Endothelial cell (in vitro differentiated cells): ENCODE data around the gene TMEM123. TPM values are rescaled to one million over a fixed set of nuclear protein-coding genes. Genes with fewer than 3 reads are reported as not detected.

Source experiments
- DNase-seq: peaks from one replicate; pipeline ENCODE4 v3.0.0; 2021; ENCODE audit warnings: low spot score
- H3K27ac Mint-ChIP-seq: one replicate; pipeline ENCODE4 v1.8.0; 2021; ENCODE audit warnings: mixed read lengths, inconsistent platforms; ENCODE audit not compliant: unreplicated experiment
- H3K27me3 Mint-ChIP-seq: one replicate; pipeline ENCODE4 v1.8.0; 2021; ENCODE audit warnings: mild to moderate bottlenecking, moderate library complexity, mixed read lengths, inconsistent platforms; ENCODE audit not compliant: unreplicated experiment
- H3K36me3 Mint-ChIP-seq: one replicate; pipeline ENCODE4 v1.8.0; 2021; ENCODE audit warnings: mild to moderate bottlenecking, low read depth, mixed read lengths, inconsistent platforms; ENCODE audit not compliant: unreplicated experiment
- H3K4me1 Mint-ChIP-seq: one replicate; pipeline ENCODE4 v1.8.0; 2021; ENCODE audit warnings: mild to moderate bottlenecking, mixed read lengths, inconsistent platforms; ENCODE audit not compliant: unreplicated experiment
- H3K4me3 Mint-ChIP-seq: one replicate; pipeline ENCODE4 v1.8.0; 2021; ENCODE audit warnings: mild to moderate bottlenecking, mixed read lengths, inconsistent platforms; ENCODE audit not compliant: unreplicated experiment
- H3K9me3 Mint-ChIP-seq: one replicate; pipeline ENCODE4 v1.8.0; 2021; ENCODE audit warnings: mixed read lengths, inconsistent platforms; ENCODE audit not compliant: unreplicated experiment
- total RNA-seq: library from RNA; stranded (reverse); fragmentation: NEBNext Ultra II Directional; extraction: Animal tissue kit (Norgen Biotek cat#: 25700); gene quantifications from one replicate; pipeline ENCODE4 v1.2.1, GENCODE V29; 2021; ENCODE audit not compliant: unreplicated experiment
- TF ChIP-seq, protein P1 (sequence below): fragments of 200-600 bp; sonication (generic); IDR thresholded peaks from one replicate; pipeline ENCODE4 v1.5.0; 2021; ENCODE audit warnings: antibody characterized with exemption; ENCODE audit not compliant: unreplicated experiment

The TMEM123 gene
- total RNA-seq, 1 donor from 2014 or later: 142 TPM

DNA sequence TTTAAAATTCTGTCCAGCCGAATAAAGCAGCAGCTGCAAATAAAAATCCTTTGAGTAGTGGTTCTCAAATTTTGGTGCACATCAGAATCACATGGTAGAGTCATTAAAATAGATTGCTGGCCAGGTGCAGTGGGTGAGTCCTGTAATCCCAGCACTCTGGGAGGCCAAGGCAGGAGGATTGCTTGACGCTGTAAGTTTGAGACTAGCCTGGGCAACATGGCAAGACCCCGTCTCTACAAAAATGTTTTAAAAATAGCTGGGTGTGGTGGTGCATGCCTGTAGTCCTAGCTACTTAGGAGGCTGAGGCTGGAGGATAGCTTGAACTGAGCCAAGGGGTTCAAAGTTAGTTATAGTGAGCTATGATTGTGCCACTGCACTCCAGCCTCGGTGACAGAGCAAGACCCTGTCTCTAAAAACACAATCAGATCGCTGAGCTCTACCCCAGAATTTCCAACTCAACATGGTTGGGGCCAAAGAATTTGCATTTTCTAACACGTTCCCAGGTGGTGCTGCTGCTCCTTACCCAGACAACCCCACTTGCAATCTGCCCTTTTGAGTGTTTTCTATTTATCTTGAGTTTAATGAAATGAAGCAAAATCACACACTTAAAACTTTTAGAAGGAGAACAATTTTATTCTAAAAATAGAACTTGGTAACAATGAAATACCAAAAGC lies 56.7 kb downstream of the TMEM123 start:
- Mint-ChIP-seq H3K9me3 (no peaks in the 10 kb centered on the region), H3K27ac (no peak overlapping the region), H3K4me1 (no peaks in the 10 kb centered on the region), H3K27me3 (peaks cover 2% of the 10 kb centered on the region), H3K4me3 (no peak overlapping the region), H3K36me3 (peaks cover 9% of the 10 kb centered on the region)
- TF ChIP-seq, protein P1, sequence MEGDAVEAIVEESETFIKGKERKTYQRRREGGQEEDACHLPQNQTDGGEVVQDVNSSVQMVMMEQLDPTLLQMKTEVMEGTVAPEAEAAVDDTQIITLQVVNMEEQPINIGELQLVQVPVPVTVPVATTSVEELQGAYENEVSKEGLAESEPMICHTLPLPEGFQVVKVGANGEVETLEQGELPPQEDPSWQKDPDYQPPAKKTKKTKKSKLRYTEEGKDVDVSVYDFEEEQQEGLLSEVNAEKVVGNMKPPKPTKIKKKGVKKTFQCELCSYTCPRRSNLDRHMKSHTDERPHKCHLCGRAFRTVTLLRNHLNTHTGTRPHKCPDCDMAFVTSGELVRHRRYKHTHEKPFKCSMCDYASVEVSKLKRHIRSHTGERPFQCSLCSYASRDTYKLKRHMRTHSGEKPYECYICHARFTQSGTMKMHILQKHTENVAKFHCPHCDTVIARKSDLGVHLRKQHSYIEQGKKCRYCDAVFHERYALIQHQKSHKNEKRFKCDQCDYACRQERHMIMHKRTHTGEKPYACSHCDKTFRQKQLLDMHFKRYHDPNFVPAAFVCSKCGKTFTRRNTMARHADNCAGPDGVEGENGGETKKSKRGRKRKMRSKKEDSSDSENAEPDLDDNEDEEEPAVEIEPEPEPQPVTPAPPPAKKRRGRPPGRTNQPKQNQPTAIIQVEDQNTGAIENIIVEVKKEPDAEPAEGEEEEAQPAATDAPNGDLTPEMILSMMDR: no peak
- DNase-seq: no peak

DNA sequence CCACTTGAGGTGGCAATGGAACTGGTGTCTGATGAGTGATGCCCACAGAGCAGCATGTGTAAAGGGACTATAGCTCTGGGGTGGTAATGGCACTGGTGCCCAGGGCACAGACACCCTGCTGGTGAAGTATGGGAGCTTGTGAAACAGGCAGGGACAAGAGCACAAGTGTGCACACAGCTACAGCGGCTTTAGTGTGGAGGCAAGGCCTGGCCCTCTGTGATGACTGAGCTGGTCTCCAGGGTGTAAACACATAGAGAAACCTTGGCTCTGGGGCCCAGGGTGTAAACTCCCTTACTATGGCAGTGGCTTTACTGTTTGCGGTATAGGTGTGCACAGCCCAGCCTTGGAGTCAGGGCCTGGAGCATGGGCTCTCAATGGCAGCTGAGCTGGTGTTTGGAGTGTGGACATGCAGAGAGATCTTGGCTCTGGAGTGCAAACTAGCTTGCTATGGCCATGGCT lies 59.3 kb downstream of the TMEM123 start:
- peaks cover 13% of the 10 kb centered on the region for H3K4me1 Mint-ChIP-seq
- no peak for DNase-seq
- H3K27me3 Mint-ChIP-seq: peaks cover 4% of the 10 kb centered on the region
- TF ChIP-seq, protein P1: no peak
- H3K36me3 Mint-ChIP-seq: peaks cover 23% of the 10 kb centered on the region
- no peaks in the 10 kb centered on the region for H3K9me3 Mint-ChIP-seq
- H3K27ac Mint-ChIP-seq: no peak overlapping the region
- no peak overlapping the region for H3K4me3 Mint-ChIP-seq

DNA sequence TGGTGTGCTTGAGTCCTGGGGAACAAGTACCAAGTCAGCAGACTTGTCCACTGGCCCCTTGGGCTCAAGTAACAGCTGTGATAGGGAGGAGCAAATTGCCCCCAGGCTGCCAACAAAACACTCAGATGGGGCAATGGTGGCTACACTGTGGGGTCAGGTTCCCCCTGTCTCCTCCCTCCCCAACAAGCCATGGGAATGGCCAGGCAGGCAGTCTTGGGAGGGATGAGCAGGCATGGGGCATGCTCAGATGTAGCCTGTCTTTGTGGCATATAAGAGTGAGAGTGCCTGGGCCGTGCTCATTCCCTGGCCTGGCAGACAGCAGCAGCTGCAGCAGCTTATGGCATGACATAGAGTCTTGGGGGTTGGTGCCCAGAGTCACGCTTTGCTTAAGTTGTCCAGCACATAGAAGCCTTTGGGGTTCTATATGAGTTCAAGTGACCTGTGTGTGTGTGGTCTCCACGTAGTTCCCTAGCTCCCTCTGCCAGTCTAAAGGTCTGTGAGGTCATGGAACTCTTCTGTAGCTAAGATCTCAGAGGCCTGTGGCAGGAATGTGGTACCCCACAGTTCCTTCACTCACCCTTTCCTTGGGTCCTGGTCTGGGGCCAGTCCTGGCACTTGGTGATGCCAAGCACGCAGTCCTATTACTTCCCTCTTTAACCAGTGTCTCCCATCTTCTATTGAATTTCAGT lies 60.9 kb downstream of the TMEM123 start:
- no peak overlapping the region for H3K27ac Mint-ChIP-seq
- peaks cover 4% of the 10 kb centered on the region for H3K27me3 Mint-ChIP-seq
- no peaks in the 10 kb centered on the region for H3K9me3 Mint-ChIP-seq
- no peak overlapping the region for H3K4me3 Mint-ChIP-seq
- H3K4me1 Mint-ChIP-seq: peaks cover 16% of the 10 kb centered on the region
- no peak for DNase-seq
- TF ChIP-seq, protein P1: no peak
- H3K36me3 Mint-ChIP-seq: peaks cover 31% of the 10 kb centered on the region

DNA sequence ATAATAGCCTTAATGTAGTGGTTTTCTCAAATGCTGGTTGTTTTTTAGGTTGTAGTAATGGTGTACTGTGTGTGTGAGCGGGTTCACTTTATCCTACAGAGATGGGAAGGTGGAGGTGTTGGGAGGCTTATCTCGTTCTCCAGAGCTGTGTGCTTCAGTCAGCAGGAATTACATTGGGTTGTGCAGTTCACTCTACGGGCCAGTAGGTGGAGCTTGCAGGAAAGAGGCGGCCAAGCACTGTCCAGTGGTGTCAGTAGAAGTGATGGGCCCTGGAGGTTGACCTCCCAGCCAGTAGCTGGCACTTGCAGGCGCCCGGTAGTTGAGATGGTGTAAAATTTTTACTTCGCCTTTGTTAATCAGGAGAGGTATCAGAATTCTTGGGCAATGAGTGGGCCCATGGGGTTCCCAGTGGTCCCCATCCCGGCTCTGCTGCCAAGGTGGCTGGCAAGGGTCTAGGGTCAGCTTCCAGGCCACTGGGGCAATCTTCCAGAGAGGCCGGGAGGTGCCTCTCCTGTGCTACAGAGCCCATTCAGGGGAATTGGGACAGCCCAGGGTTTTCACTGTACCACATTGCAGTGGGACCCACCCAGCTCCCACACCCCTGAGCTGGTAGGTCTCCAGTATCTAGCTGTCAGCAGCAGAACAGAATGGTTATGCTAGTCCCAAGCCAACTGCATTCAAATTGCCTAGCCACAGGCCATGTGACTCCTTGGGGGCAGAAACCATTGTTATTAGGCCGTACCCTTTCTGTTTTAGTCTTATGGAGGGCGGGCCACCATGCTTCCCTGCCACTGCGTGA lies 61.7 kb downstream of the TMEM123 start:
- H3K9me3 Mint-ChIP-seq: no peaks in the 10 kb centered on the region
- TF ChIP-seq, protein P1: peak; percentile 84
- H3K4me1 Mint-ChIP-seq: peaks cover 24% of the 10 kb centered on the region
- peak overlapping the region; percentile 62 for H3K27ac Mint-ChIP-seq
- peak overlapping the region; percentile 56 for H3K4me3 Mint-ChIP-seq
- DNase-seq: peak; percentile 59
- H3K36me3 Mint-ChIP-seq: peaks cover 34% of the 10 kb centered on the region
- peaks cover 4% of the 10 kb centered on the region for H3K27me3 Mint-ChIP-seq
